HG02571 (cell line): ENCODE measurements around the gene AP2B1.

Source experiments
- ATAC-seq: cut with Tn5 transposase; IDR thresholded peaks from one replicate; pipeline ENCODE4 v1.9.1; 2021; ENCODE audit warnings: mild to moderate bottlenecking, moderate library complexity; ENCODE audit not compliant: unreplicated experiment

AP2B1 gene

DNA sequence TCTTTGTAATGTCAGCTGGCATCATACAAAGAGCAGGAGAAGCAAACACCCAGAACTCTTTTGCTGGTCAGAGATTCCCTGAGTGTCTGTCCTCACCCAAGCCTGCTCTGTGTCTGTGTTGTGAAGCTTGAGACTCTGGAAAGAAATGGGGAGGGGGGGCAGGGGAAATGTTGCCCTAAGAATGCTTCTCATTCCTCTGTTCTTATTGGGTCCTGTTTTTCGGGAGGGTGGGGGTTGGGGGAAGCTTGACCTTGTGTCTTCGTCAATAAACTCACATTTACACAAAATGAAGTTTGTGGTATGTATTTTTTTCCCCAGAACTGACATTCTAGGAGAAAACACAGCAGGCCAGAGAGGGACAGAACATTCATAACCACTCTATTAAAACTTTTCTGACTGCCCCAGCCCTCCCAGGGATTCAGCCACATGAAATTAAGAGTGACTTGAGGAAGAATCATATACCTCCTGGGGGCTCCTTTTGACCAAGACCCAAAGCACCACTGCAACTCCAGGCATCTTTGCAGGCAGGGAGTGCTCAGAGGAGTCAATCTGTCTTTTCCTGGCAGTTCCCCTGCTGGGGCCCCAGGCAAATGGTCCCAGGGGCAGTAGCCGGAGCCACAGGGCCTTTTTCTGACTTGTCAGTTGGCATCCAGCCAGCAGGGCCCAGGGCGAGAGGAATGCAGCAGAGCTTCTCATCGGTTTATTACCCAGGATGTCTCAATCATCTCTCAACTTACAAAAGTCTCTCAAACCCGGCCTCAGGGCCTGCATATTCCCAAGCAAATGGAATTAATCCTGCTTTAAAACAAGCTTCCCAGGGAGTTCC lies 139.2 kb downstream of the AP2B1 start:
- ATAC-seq: no peak

DNA sequence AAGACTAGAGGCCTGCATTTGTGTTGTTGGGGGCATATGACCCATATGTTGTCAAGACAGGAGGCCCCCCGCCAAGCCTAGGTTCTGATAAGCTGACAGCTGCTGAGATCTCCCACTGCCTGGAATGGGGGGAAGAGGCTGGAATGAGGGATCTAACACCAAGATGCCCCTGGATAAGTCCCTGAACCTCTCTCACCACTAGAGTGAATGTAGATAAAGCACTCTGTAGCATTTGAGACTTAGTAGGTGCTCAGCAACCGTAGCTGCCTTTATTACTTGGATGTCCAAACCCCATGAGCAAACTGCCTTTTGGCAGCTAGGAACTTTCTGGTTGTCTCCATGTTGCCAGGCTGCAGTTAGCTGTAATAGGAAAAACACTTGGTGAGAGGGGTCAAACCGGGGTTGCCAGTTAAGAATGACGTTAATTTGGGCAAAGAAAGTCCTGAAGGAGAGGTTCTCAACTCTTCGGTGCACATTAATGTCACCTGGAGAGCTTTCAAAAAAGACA lies 139.9 kb downstream of the AP2B1 start:
- no peak for ATAC-seq

DNA sequence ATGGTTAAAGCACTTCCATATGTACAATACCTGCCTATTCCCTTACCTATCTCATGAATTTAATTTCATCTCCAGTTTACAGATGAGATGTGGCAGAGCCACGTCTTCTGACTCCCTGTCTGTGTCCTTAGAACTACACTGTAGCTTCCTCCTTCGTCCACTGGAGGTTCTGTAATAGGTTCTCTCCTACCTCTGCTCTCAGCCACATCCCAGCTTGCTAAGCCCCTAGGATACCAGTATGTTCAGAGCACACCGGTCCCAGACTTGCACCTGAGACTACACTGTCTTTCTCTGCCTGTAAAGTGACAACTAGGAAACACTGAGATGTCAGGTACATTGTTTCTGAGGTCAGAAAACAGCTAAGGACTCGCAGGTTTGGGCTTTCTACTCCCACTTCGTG lies 140.5 kb downstream of the AP2B1 start:
- ATAC-seq: no peak

DNA sequence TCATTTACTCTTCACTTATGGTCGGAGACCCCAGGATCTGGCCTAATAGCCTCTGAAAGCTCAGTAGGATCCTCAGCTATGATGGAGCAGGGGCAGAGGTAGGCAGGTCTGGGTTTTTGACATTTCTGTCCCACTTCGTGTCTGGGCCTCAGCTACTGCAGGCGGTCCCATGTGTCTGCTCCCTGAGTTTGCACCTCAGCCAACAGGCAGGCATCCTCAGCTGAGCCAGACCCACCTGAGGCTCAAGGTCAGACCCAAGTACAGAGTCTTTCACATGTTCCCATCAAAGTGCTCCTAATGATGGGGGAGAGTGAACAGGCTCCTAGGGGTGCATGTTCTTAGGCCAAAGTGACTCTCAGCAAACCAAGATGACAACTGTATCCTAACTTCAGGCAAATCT lies 141.4 kb downstream of the AP2B1 start:
- ATAC-seq: no peak

DNA sequence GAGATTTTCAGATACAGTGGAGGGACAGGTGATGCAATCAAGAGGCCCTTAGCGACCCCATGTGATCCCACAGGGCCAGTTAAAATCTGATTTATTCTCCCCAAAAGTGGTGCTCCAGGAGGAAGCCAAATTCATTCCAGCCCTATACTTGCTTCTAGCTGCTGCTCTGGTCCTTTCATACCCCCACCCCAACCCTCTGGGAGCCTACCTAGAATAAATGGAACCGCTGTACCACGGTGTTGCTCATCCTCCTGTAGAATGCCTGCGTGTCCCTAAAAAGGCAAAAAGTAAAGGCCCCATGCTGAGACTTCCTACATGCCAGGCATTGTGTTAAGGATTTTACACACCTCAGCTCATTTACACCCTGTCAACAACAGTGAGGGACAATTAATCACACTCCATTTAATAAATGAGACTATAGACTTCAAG lies 142.3 kb downstream of the AP2B1 start:
- ATAC-seq: no peak

DNA sequence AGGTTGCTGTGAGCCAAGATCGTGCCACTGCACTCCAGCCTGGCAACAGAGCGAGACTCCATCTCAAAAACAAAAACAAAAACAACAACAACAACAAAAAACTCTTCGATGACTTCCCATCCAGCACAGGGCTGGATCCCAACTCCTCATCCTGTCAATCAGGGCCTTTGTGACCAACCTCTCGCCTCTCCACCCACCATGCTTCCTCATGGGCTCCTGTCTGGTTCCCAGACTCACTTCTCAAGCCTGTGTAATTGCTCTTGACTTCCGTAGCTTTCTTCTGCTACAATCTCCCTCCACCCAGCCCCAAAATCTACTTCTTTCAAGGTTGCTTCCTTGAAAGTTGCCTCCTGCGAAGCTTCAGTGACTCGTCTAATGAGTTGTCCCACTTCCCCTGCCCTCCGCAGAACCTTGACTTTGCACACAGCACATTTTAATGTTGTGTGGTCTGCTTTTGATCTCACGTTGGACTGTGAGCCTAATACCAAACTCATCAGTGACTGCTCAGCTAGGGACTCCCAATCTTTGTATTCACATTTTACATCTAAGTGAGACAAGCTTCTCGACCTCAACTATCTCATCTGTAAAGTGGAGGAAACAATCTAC lies 143.4 kb downstream of the AP2B1 start:
- no peak for ATAC-seq

DNA sequence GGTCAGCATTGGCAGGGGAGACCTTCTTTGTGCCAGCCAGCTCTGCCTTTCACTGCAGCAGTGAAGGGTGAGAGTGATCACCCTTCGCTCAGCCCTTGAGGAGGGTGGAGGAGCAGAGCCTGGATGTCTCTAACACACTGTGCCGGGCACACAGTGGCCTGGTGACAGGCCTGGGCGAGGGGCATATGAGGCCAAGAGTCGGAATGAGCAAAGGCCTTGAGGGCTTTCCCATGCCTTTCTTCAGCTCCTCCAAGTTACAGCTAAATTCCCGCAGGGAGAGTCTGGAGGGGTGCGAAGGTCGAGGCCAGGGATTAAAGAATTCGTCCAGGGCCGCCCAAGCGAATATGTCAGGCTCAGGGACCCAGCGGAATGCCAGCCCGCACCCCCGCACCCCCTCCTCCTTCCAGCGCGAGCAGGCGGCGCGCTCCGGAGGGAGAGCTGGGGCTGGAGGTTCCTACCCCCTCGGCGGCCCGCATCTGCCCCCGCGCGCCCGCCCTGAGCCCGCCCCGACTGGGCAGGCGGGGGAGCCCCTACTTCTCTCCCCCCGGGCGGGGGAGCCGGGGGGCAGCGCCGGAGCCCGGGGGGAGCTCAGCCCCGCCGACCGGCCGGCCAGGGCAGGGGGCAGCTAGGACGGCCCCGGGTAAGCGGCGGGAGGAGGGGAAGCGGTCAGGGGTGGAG lies 144.3 kb downstream of the AP2B1 start, which contains the start of gene RASL10B:
RASL10B (plus strand) TSS at position 401 of the 678 bp plus-strand sequence. CDS start 3,546 bp downstream, outside the sequence.
- no peak for ATAC-seq

DNA sequence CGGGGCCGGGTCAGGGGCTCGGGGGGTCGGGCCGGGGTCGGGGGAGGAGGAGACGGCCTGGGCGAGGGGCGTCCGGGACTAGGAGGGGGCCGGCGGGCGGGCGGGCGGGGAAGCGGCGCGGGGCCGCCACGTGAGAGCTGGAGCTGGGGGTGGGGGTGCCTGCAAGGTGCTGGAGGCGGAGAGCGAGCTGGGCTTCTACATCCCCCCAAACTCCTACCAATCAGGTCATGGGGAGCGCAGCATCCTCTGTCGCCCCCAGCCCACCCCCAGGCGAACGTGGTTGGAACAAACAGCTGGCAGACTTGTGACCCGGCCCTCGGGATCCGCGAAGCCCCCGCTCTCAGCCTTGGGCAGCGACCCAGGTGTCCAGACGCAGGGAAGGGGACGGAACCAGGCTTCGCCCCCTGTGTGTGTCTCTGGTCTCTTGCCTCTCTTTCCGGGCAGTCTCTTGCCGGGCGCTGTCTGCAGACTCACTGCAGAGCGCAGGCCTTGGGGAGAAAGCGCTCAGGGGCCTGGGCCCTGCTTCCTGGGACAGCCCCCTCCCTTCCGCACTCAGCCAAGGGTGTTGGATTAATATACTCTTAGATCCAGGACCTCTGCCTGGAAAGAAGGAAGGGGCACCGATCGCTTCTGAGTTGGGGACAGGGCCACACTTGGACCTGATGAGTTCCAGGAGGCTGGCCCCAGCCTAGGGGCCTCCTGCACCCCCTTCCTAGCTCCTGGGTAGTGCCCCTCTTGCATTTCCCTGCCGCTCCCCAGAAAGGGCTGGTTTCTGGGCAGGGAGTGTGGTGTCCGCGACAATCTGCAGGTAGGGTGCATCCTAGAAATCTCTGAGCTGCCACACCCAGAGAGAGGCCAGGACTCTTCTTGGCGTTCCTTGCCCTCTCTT lies 145.0 kb downstream of the AP2B1 start:
- no peak for ATAC-seq

DNA sequence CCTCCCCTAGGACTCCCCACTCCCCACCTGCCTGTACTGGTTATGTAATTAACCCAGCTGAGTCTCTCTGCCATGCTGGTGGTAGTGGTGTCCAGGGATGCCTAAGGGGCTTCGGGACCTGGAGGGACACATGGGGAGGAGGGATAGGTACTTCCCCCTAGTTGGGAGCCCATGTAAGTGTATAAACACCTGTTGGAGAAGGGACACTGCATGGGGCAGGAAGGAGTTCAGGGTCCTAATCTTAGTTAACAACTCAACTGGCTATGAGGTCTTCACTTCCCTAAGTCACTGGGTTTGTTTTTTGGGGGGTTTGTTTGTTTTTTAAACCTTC lies 145.6 kb downstream of the AP2B1 start:
- ATAC-seq: no peak

DNA sequence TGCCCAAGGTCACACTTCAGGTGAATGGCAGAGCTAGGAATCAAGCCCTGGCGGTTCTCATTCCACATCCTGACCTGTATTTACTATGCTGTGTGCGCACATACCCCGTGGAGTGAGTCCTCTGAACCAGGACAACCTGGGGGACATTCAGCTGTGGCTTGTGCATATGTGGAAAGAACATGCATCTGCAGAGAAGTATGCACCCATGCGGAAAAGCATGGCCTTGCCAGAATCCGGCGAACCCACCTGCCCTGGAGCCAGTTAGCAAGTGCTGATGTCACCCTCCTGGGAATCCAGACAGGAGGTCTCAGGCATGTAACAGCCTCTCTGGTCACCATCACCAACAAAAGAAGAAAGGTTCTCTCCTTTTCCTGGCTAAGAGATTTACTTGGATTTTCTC lies 146.2 kb downstream of the AP2B1 start:
- ATAC-seq: no peak

DNA sequence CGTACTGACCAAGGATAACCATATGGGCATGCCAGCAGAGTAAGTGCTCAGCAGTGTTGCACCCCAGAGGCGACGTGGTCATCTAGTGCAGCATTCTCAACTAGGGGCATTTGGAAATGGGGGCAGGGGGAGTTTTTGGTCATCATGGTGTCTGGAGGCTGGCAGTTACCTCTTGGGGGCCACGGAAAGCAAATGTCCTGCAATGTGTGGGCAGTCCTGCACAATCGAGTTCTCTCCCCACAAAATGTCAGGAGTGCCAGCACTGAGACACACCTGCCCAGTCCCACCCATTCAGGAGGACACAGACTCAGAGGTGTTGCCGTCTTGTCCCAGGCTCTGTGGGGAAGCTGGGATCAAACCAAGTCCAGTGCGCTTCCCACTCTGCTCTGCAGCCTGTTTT lies 147.3 kb downstream of the AP2B1 start:
- no peak for ATAC-seq

DNA sequence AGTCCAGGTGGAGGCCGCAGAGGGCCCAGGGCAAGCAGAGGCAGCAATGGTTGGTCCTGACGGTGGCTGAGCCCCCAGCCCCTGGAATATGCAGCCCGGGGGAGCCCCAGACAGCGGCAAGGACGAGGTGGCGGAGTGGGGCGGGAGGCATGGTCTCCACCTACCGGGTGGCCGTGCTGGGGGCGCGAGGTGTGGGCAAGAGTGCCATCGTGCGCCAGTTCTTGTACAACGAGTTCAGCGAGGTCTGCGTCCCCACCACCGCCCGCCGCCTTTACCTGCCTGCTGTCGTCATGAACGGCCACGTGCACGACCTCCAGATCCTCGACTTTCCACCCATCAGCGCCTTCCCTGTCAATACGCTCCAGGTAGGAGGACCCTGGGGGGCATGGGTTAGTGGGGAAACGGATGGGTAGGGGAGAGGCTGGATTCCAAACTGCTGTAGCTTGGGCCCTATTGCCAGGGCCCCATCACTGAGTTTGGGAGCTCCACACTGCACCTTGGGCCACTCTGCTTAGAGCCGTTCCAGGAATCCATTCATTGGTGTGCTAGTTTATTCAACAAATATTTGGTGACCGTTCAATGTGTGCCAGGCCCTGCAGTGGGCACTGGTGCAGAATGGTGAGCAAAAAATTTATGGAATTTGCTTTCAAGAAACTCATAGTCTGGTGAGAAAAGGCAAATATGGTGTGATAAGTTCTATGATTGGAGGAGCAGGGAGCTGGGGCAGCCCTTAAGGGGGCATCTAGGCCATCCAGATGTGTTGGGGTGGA lies 148.1 kb downstream of the AP2B1 start:
- ATAC-seq: no peak

DNA sequence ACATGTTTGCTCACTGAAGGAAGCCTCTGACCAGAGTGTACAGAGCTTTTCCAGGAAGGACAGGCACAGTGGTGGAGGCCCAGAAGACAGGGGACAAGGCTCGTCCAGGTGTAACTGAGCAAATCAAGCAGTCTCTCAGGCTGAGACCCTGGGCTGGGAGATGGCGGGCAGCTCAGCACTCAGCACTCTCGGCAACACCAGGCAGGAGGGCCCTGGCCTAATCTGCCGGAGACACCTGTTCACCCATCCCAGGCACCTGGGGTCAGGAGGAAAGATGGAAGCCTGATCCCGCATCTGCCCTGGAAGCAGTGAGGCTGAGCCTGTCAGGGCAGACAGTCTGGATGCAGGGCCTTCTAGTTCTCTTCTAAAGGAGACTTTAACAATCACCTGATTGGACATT lies 149.1 kb downstream of the AP2B1 start:
- no peak for ATAC-seq

DNA sequence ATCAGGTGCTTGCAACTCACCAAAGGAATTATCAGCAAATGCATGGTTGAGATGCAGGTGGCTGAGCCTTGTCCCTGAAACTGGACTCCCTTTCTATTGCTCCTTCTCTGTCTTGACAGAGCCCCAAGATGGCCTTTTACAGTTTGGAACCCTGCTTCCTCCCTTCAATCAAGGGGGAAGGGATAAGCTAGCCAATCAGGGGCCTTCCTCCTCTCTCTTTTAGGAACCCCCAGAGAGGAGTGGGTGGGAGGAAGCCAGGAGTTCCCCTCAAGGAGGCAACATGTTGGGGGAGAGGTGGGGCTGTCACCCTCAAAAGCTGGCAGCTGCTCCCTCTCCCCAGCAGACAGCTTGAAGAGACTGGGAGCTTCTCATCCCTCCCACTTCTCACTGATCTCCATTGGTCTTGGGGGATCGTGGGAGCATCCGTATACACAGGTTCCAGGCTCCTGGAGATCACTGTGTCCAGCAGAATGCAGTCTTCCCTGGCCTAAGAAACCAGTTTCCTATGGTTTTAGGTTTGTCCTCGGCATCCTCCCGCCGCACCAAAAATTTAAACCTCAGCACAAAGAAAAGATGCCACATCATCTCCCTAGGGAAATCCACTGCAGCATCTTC lies 151.5 kb downstream of the AP2B1 start:
- no peak for ATAC-seq

DNA sequence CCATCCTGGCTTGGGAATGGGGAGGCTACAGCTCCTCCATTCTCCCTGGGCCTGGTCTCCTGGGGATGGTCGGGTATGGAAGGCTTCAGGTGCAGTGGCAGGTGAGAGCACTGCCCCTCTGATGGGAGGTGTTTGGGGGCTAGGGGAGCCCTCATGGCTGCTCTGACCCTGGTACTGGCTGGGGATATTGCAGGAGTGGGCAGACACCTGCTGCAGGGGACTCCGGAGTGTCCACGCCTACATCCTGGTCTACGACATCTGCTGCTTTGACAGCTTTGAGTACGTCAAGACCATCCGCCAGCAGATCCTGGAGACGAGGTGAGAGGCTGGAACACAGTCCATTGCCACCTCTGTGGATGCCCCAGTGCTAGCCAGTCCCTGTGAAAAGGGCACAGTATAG lies 153.1 kb downstream of the AP2B1 start:
- ATAC-seq: no peak

DNA sequence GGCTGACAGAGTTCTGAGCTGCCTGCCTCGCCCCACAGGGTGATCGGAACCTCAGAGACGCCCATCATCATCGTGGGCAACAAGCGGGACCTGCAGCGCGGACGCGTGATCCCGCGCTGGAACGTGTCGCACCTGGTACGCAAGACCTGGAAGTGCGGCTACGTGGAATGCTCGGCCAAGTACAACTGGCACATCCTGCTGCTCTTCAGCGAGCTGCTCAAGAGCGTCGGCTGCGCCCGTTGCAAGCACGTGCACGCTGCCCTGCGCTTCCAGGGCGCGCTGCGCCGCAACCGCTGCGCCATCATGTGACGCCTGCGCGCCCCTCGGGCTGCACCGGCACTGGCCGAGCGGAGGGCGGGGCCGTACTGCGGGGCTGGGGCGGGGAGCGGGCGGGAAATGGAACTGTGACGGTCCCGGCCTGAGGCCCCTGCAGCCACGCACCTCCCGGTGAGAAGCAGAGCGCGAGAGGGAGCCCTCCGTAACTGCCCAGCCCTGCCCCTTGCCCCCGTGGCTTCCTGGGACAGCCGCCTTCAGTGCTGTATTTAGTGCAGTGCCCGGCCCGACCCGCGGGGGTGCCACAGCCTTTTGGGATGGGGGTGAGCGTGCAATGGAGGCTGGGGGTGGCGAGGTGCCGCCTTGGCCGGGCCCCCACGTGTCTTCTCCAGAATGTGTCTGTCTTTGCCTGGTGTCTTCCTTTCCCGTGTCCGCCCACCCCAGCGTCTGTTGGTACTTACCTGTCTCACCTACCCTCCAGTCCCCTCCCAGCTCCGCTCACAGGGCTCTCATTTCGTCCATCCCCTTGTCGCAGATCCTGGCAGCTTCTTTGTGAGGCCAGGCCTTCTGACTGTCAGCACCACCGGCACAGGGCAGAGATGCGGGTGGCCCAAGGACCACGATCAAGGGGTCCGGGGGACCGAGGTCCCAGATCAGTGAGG lies 154.1 kb downstream of the AP2B1 start:
- ATAC-seq: no peak

DNA sequence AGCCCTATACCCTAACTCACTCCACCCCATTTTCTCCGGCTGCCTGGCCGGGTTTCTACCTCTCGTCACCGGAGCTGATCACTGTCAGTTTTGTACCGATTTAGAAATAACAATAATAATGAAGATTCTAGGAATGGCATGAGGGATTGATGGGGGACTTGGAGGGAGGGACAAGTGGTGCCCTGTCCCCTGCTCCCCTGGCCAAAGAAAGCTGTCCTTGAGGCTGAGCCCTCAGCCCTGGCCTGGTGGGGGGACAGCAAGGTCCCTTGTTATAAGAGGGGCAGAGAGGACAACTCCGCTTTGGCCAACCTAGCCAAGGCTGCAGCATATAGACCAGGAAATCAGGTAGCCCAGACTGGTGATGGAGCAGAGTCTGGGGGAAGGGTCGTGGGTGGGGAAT lies 155.4 kb downstream of the AP2B1 start:
- ATAC-seq: no peak

DNA sequence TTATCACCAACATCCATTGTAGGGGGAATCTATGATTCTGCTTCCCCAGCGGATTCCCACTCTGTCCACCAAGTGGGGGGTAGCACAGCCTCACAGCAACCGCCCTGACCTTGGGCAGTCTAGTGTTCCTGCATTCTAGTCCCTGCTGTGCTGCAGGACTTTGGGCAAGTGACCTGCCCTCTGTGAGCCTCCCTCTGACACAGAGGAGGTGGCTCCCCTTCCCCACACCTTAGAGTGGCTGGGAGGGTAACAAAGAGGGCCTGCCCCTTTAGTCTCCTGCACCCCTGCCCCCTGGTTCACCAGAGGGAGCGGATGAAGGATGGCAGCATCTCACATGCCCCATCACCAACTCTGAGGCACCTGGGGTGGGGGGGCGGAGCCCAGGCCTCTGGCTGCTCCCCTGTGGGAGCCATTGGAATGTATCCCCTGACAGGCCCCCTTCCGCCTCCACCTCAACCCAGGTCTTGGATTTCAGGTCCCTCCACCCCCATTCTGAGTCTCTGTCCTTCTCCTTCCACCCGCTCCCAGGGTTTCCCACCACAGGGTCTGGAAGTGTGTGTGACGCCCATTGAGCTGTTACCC lies 155.9 kb downstream of the AP2B1 start:
- ATAC-seq: no peak
